Upper lobe of left lung (tissue), 6 donors: ENCODE data around the gene OR11H6. TPM values are rescaled to one million over a fixed set of nuclear protein-coding genes. Genes with fewer than 3 reads are reported as not detected.

Experiments
- small RNA-seq, 4 donors: library from RNA; depleted of rRNA; stranded (forward); fragments of <200 nt; gene quantifications; one replicate each; pipeline ENCODE3, GENCODE V24; 2016
- total RNA-seq, 6 donors: library from RNA; depleted of rRNA in 4 of 6; stranded (reverse); fragments of >200 nt in 4 of 6; gene quantifications; one replicate each; pipeline versions ENCODE4 v1.1.0 to v1.2.1, GENCODE V29; 2016 to 2021
- donor health status: DM: no; HTN: no; CAD: no; lungs with moderate emphysema.
- donor health status: DM: no; HTN: yes; CAD: no; lungs with severe emphysema.

The OR11H6 gene
- total RNA-seq, 6 donors from 2014 or later: not detected

Small RNA genes lying within 50 kb of the gene (small RNA-seq; reads per million reads assigned to genes)
- gene GTF2IP22: 0 reads per million in 4 donors

Other genes starting within 250 kb of the OR11H6 start
- gene OR4K15, start 248.1 kb upstream of the OR11H6 start, total RNA-seq: not detected
- not detected for gene OR4Q2, start 221.5 kb upstream of the OR11H6 start, total RNA-seq
- not detected for gene OR4K14, start 204.4 kb upstream of the OR11H6 start, total RNA-seq
- not detected for gene OR4K13, start 187.7 kb upstream of the OR11H6 start, total RNA-seq
- gene OR4L1, start 163.7 kb upstream of the OR11H6 start, total RNA-seq: not detected
- not detected for gene OR4K17, start 113.0 kb upstream of the OR11H6 start, total RNA-seq
- gene OR4N5, start 84.9 kb upstream of the OR11H6 start, total RNA-seq: not detected
- not detected for gene OR11G2, start 32.8 kb upstream of the OR11H6 start, total RNA-seq
- gene OR11H7, start 5.3 kb downstream of the OR11H6 start, total RNA-seq: not detected
- gene OR11H4, start 15.6 kb downstream of the OR11H6 start, total RNA-seq: not detected
- gene TTC5, start 82.2 kb downstream of the OR11H6 start, total RNA-seq: 10 to 100 TPM in 4 of 6 donors, 1 to 10 TPM in 2; 8.1 to 28.4 (median 17.7) TPM
- gene CCNB1IP1, start 109.6 kb downstream of the OR11H6 start, total RNA-seq: 10 to 100 TPM; 27.1 to 50.5 (median 44.7) TPM
- 10 to 100 TPM; 11.6 to 31.4 (median 17.6) TPM for gene PARP2, start 119.9 kb downstream of the OR11H6 start, total RNA-seq
- 10 to 100 TPM; 23.3 to 97.4 (median 39.6) TPM for gene TEP1, start 189.8 kb downstream of the OR11H6 start, total RNA-seq
- under 1 TPM in 3 of 6 donors, not detected in 3; 0.22 to 0.60 (median 0.24) TPM for gene KLHL33, start 212.5 kb downstream of the OR11H6 start, total RNA-seq
- 10 to 100 TPM; 31.7 to 58.8 (median 48.1) TPM for gene OSGEP, start 231.1 kb downstream of the OR11H6 start, total RNA-seq
- gene APEX1, start 231.5 kb downstream of the OR11H6 start, total RNA-seq: 100 to 1,000 TPM in 4 of 6 donors, 10 to 100 TPM in 2; 81.5 to 134 (median 119) TPM
- gene PIP4P1, start 237.7 kb downstream of the OR11H6 start, total RNA-seq: 10 to 100 TPM; 20.8 to 58.7 (median 34.2) TPM
- gene PNP, start 245.7 kb downstream of the OR11H6 start, total RNA-seq: 10 to 100 TPM in 5 of 6 donors, 1 to 10 TPM in 1; 6.3 to 98.8 (median 32.9) TPM